Sigmoid colon (tissue), 7 donors: ENCODE results near the gene GPR25. TPM values are rescaled to one million over a fixed set of nuclear protein-coding genes. Genes with fewer than 3 reads are reported as not detected.

Experiments
- DNase-seq: peaks from one replicate; pipeline ENCODE4 v3.0.0-alpha.2; 2019
- H3K27ac ChIP-seq, 4 donors: fragments of 200-600 bp; sonication (generic); one replicate each; pipeline ENCODE4 v1.5.1; 2016 to 2019; ENCODE audit warnings: mild to moderate bottlenecking in 1 of 4
- H3K27me3 ChIP-seq, 3 donors: fragments of 200-600 bp; sonication (generic); one replicate each; pipeline ENCODE4 v1.5.1; 2019; ENCODE audit warnings: mild to moderate bottlenecking in 1 of 3
- H3K36me3 ChIP-seq, 4 donors: fragments of 200-600 bp; sonication (generic); one replicate each; pipeline ENCODE4 v1.5.1; 2016 to 2019
- H3K4me1 ChIP-seq, 4 donors: fragments of 200-600 bp; sonication (generic); one replicate each; pipeline ENCODE4 v1.5.1; 2017 to 2019
- H3K4me3 ChIP-seq, 4 donors: fragments of 200-600 bp; sonication (generic); one replicate each; pipeline ENCODE4 v1.5.1; 2017 to 2019; ENCODE audit warnings: mild to moderate bottlenecking in 2 of 4, moderate library complexity in 1 of 4
- H3K9me3 ChIP-seq, 4 donors: fragments of 200-600 bp in 3 of 4; sonication (generic) in 3 of 4; one replicate each; pipeline versions ENCODE4 v1.5.1 to v1.6.1; 2013 to 2019
- EP300 ChIP-seq, 4 donors: sonication (generic); formaldehyde crosslinking; IDR thresholded peaks; one replicate each; pipeline ENCODE4 v1.6.1; 2017; ENCODE audit warnings: antibody characterized with exemption in 4 of 4
- POLR2A ChIP-seq, 2 donors: fragments of 450-650 bp; IDR thresholded peaks; one replicate each; pipeline ENCODE4 v1.6.1; 2016; ENCODE audit warnings: antibody characterized with exemption in 2 of 2, mild to moderate bottlenecking in 2 of 2, moderate library complexity in 2 of 2
- POLR2AphosphoS5 ChIP-seq, 4 donors: sonication (generic); formaldehyde crosslinking; IDR thresholded peaks; one replicate each; pipeline ENCODE4 v1.6.1; 2017; ENCODE audit warnings: antibody characterized with exemption in 4 of 4
- WGBS, 2 donors: extraction: QIAGEN DNeasy Blood & Tissue Kit; methylation state at CpG; one replicate each; pipeline ENCODE4 v1.1.7; 2013; 5-methylcytosine and 5-hydroxymethylcytosine counted together
- intact Hi-C: fragments of 100-400 bp; cut with DNase I; formaldehyde crosslinking; loops from one replicate; pipeline ENCODE4 v1.15.1; 2023
- polyA plus RNA-seq, 3 donors: library from polyadenylated mRNA; stranded (reverse); fragments of 200-250 nt; gene quantifications; one replicate each; pipeline ENCODE4 v1.2.3, GENCODE V29; 2013
- total RNA-seq, 4 donors: library from RNA; depleted of rRNA; stranded (reverse); fragments of >200 nt; gene quantifications; one replicate each; pipeline ENCODE4 v1.1.0, GENCODE V29; 2016
- TF ChIP-seq, protein P1 (sequence below), 4 experiments: fragments of 450-650 bp in 3 of 4; fragments of 200-600 bp in 1 of 4; IDR thresholded peaks; one replicate each; pipeline ENCODE4 v1.5.1; 2016 to 2019; ENCODE audit warnings: antibody characterized with exemption in 4 of 4, mild to moderate bottlenecking in 3 of 4, moderate library complexity in 2 of 4
- donor health status: healthy with polysubstance abuse.
- donor health status: Bipolar disorder and iron deficiency.
- donor health status: healthy.

The GPR25 gene
- total and polyA plus RNA-seq, 7 donors = 1.0 TPM; not detected in 6

DNA sequence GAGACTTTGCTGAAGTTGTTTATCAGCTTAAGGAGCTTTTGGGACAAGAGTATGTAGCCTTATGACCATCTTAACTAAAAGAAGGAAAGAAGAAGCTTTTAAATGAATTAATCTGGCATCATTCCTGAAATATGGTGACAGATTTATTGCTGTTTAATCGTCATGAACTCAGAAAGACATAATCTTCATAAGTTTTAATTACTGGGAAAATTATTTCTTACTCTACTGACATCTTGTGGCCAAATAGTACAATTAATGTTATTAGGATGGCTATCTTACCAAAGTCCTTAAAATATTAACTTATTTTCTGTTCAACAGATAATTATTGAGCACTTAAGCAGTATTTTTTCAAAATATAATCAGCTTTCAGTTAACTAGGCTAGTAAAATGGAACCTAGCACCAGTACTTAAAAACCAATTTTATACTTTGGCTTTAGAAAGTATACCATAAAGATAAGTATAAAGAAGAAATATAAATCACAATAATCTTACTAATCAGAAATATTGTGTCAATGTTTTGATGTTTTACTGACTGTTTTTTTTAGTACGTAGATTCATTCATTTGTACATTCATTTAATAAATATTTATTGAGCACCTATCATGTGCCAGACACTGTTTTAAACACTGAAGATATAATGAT is 34.7 kb upstream of the GPR25 start:
- H3K9me3 ChIP-seq = peaks cover 0 to 4% (median 2%) of the 10 kb centered on the region in 4 donors
- H3K27me3 ChIP-seq = no peaks in the 10 kb centered on the region
- H3K36me3 ChIP-seq = peaks cover 0 to 17% (median 0%) of the 10 kb centered on the region in 4 donors
- no peak for DNase-seq
- no peak for TF ChIP-seq POLR2A (IDR thresholded peaks at IDR 0.05)
- TF ChIP-seq, protein P1, sequence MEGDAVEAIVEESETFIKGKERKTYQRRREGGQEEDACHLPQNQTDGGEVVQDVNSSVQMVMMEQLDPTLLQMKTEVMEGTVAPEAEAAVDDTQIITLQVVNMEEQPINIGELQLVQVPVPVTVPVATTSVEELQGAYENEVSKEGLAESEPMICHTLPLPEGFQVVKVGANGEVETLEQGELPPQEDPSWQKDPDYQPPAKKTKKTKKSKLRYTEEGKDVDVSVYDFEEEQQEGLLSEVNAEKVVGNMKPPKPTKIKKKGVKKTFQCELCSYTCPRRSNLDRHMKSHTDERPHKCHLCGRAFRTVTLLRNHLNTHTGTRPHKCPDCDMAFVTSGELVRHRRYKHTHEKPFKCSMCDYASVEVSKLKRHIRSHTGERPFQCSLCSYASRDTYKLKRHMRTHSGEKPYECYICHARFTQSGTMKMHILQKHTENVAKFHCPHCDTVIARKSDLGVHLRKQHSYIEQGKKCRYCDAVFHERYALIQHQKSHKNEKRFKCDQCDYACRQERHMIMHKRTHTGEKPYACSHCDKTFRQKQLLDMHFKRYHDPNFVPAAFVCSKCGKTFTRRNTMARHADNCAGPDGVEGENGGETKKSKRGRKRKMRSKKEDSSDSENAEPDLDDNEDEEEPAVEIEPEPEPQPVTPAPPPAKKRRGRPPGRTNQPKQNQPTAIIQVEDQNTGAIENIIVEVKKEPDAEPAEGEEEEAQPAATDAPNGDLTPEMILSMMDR (IDR thresholded peaks at IDR 0.05) = peak in 2 of 4 experiments; percentile 20 to 47
- H3K4me1 ChIP-seq = peaks cover 0 to 7% (median 0%) of the 10 kb centered on the region in 4 donors
- WGBS, 2 donors = 45 to 46% methylated on average over 2 of the region's 2 CpGs
- H3K4me3 ChIP-seq = no peak overlapping the region
- no peak overlapping the region for H3K27ac ChIP-seq
- intact Hi-C loops = loop anchor here (10.0 kb wide), 1 partner anchor 213 kb away; the partner anchor contains the start of gene KIF14

DNA sequence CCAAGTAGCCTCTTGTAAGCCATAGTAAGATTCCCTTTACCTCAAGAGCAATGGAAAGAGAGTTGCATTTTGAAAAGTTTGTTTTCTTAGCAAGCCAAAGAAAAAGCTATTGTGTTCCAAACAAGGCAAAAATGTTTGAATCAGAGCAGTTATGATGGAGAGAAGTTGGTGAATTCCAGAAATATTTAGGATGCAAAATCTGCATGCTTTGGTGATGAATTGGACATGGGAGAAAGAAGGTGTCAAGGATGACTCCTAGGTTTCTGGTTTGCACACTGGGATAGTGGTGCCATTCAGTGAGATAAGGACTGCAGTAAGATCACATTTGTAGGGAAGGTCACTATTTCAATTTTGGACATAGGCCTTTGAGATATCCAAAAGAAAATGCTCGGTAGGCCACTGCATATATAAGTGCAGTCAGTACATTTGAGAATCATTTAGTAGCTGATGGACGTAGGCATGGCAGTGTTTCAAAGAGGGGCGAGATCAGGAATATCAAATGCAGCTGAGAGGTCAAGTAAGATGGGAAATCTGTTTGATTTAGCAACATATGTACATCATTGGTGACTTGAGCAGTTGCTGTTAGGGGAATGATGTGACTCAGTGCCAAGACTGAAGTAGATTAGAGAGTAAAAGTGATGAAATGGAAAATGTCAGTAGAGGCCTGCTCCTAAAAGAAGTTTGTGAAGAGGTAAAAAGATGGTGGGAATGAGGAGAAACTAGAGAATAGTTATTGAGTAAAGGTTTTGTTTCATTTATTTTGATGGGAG is 33.9 kb upstream of the GPR25 start:
- no peak for TF ChIP-seq POLR2AphosphoS5 (IDR thresholded peaks at IDR 0.05)
- TF ChIP-seq EP300 (IDR thresholded peaks at IDR 0.05) = no peak
- TF ChIP-seq, protein P1 (IDR thresholded peaks at IDR 0.05) = no peak
- no peak for TF ChIP-seq POLR2A (IDR thresholded peaks at IDR 0.05)
- Histone ChIP-seq H3K27me3 (no peaks in the 10 kb centered on the region), H3K27ac (no peak overlapping the region), H3K4me1 (peaks cover 0 to 7% (median 0%) of the 10 kb centered on the region in 4 donors), H3K9me3 (peaks cover 0 to 4% (median 2%) of the 10 kb centered on the region in 4 donors), H3K4me3 (no peak overlapping the region), H3K36me3 (peaks cover 0 to 17% (median 0%) of the 10 kb centered on the region in 4 donors)
- intact Hi-C loops = loop anchor here (10.0 kb wide), 1 partner anchor 214 kb away; the partner anchor contains the start of gene KIF14
- WGBS, 2 donors = 92 to 95% methylated on average over 3 of the region's 3 CpGs
- DNase-seq = no peak

DNA sequence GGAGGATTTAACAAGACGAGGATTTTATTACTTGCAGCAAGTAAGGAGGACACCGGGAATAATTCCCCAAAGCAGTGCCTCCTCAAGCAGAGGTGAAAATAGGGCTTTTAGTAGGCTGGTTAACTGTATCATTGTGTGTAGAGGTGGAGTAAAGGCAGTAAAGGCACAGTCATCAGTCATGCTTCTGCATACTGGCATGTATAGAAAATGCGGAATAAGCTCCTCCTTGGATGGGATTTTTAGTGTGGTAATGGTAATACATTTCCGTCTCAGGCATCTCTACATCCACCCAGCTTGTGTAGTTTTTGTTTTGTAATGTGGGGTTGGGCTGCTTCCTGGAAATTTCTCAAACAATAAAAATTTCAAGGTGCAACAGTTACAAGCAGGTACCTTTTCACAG is 27.4 kb upstream of the GPR25 start:
- Histone ChIP-seq H3K4me3 (no peak overlapping the region), H3K36me3 (peaks cover 0 to 68% (median 19%) of the 10 kb centered on the region in 4 donors), H3K9me3 (no peaks in the 10 kb centered on the region), H3K4me1 (no peaks in the 10 kb centered on the region), H3K27ac (no peak overlapping the region), H3K27me3 (no peaks in the 10 kb centered on the region)
- DNase-seq = no peak
- 91 to 95% methylated on average over 4 of the region's 4 CpGs for WGBS, 2 donors
- TF ChIP-seq POLR2AphosphoS5 (IDR thresholded peaks at IDR 0.05) (no peak), POLR2A (IDR thresholded peaks at IDR 0.05) (no peak), EP300 (IDR thresholded peaks at IDR 0.05) (no peak)
- TF ChIP-seq, protein P1 (IDR thresholded peaks at IDR 0.05) = no peak
- intact Hi-C loops = no loop called here

DNA sequence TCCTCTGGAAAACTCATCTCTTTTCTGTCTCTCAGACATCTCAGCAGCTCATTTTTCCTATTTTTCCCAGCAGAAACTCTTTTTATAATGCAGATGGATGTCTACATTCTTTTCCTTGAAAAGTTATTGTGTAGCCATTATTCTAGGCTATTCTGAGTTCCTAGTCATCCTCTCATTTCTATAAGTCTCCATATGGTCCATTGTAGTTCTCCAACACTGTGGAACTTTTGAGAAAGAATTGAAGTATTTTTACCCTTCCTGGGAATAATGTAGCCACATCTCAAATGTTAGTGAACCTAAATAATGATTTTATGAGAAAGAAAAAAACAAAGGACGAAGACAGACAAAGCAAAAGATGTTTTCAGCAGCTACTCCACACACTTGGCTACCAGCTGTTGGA is 26.4 kb upstream of the GPR25 start:
- H3K36me3 ChIP-seq = peaks cover 0 to 78% (median 22%) of the 10 kb centered on the region in 4 donors
- H3K4me3 ChIP-seq = no peak overlapping the region
- no peak overlapping the region for H3K27ac ChIP-seq
- no peaks in the 10 kb centered on the region for H3K9me3 ChIP-seq
- no peaks in the 10 kb centered on the region for H3K4me1 ChIP-seq
- WGBS, 2 donors = 89 to 95% methylated on average over 1 of the region's 1 CpG
- TF ChIP-seq, protein P1 (IDR thresholded peaks at IDR 0.05) = no peak
- TF ChIP-seq POLR2AphosphoS5 (IDR thresholded peaks at IDR 0.05) (no peak), EP300 (IDR thresholded peaks at IDR 0.05) (no peak), POLR2A (IDR thresholded peaks at IDR 0.05) (no peak)
- intact Hi-C loops = no loop called here
- no peaks in the 10 kb centered on the region for H3K27me3 ChIP-seq
- DNase-seq = no peak
